Endometrial microvascular endothelial cells (primary cell): Measurements from ENCODE around the gene PTS. TPM values are rescaled to one million over a fixed set of nuclear protein-coding genes. Genes with fewer than 3 reads are reported as not detected.
"Not testable (repeated sequence)": the region's sequence is repeated elsewhere in the genome, so short reads cannot be mapped to it uniquely, and the experiment has no call there.

Experiments
- in situ Hi-C: cut with HindIII; loops from 2 replicates; pipeline ENCODE4 v1.10.0; 2017; ENCODE audit warnings: low sequenced_read_pairs, low pct_unique_long_range_greater_than_20kb; ENCODE audit errors: inconsistent ontology term
- total RNA-seq: library from RNA; depleted of rRNA; stranded (reverse); fragments of >200 nt; gene quantifications from one replicate; pipeline ENCODE4 v1.2.3, GENCODE V29; 2015; ENCODE audit errors: inconsistent ontology term

PTS gene
- total RNA-seq: 47.7 TPM

- in situ Hi-C loops: no loop called here
Measured at GRCh38 chr11:112226062-112226830, at the start of gene PTS. TSS of gene PTS (plus strand) at chr11:112226428. CDS start at chr11:112226444, 16 bp downstream.

- in situ Hi-C loops: no loop called here
Measured at GRCh38 chr11:112177589-112177988, 48.6 kb upstream of the PTS start.

GRCh38 chr11:112178428-112178827, 47.8 kb upstream of the PTS start:
- in situ Hi-C loops: no loop called here

- in situ Hi-C loops: no loop called here
Measured at GRCh38 chr11:112178936-112179335, 47.3 kb upstream of the PTS start.

GRCh38 chr11:112179601-112180000, 46.6 kb upstream of the PTS start:
- in situ Hi-C loops: no loop called here

GRCh38 chr11:112182867-112183266, 43.4 kb upstream of the PTS start:
- in situ Hi-C loops: no loop called here

GRCh38 chr11:112185883-112186282, 40.3 kb upstream of the PTS start:
- in situ Hi-C loops: no loop called here

GRCh38 chr11:112186304-112186703, 39.9 kb upstream of the PTS start:
- in situ Hi-C loops: no loop called here

- in situ Hi-C loops: not testable (repeated sequence)
Measured at GRCh38 chr11:112195113-112195512, 31.1 kb upstream of the PTS start.

- in situ Hi-C loops: no loop called here
Measured at GRCh38 chr11:112195951-112196351, 30.3 kb upstream of the PTS start.

- in situ Hi-C loops: no loop called here
Measured at GRCh38 chr11:112196519-112197087, 29.6 kb upstream of the PTS start.

- in situ Hi-C loops: not testable (repeated sequence)
Measured at GRCh38 chr11:112199101-112199500, 27.1 kb upstream of the PTS start.

- in situ Hi-C loops: no loop called here
Measured at GRCh38 chr11:112200252-112200651, 26.0 kb upstream of the PTS start.

GRCh38 chr11:112206071-112206470, 20.2 kb upstream of the PTS start:
- in situ Hi-C loops: no loop called here

GRCh38 chr11:112210890-112211289, 15.3 kb upstream of the PTS start:
- in situ Hi-C loops: no loop called here

- in situ Hi-C loops: no loop called here
Measured at GRCh38 chr11:112211536-112211935, 14.7 kb upstream of the PTS start.

- in situ Hi-C loops: no loop called here
Measured at GRCh38 chr11:112212290-112212689, 13.9 kb upstream of the PTS start.

GRCh38 chr11:112212710-112213109, 13.5 kb upstream of the PTS start:
- in situ Hi-C loops: no loop called here

GRCh38 chr11:112213753-112214152, 12.5 kb upstream of the PTS start:
- in situ Hi-C loops: no loop called here

GRCh38 chr11:112215621-112216020, 10.6 kb upstream of the PTS start:
- in situ Hi-C loops: no loop called here
